Endodermal cell (in vitro differentiated cells): ENCODE data around the gene DYNC2LI1. TPM values are rescaled to one million over a fixed set of nuclear protein-coding genes. Genes with fewer than 3 reads are reported as not detected.

ENCODE experiments used
- DNase-seq: peaks from one replicate; pipeline ENCODE4 v3.0.0-alpha.2; 2017
- H3K27ac ChIP-seq: 2 replicates; pipeline ENCODE4 v1.5.1; 2013; ENCODE audit warnings: mild to moderate bottlenecking, low read depth, low read length, moderate library complexity
- H3K27me3 ChIP-seq: 2 replicates; pipeline ENCODE4 v1.6.1; 2013; ENCODE audit warnings: mild to moderate bottlenecking, low read length, moderate library complexity; ENCODE audit not compliant: insufficient read depth, control insufficient read depth, poor library complexity, severe bottlenecking
- H3K36me3 ChIP-seq: 2 replicates; pipeline ENCODE4 v1.7.0; 2013; ENCODE audit warnings: mild to moderate bottlenecking, low read length, moderate library complexity; ENCODE audit not compliant: control insufficient read depth, insufficient read depth
- H3K4me1 ChIP-seq: one replicate; pipeline ENCODE4 v1.7.0; 2013; ENCODE audit warnings: low read length; ENCODE audit not compliant: control insufficient read depth, insufficient read depth
- H3K4me3 ChIP-seq: 2 replicates; pipeline ENCODE4 v1.5.1; 2013; ENCODE audit warnings: mild to moderate bottlenecking, low read length, moderate library complexity
- H3K9ac ChIP-seq: 2 replicates; pipeline ENCODE4 v1.6.1; 2013; ENCODE audit warnings: mild to moderate bottlenecking, low read length, moderate library complexity; ENCODE audit not compliant: poor library complexity, severe bottlenecking; ENCODE audit errors: extremely low read depth
- H3K9me3 ChIP-seq: 2 replicates; pipeline ENCODE4 v1.6.1; 2013; ENCODE audit warnings: mild to moderate bottlenecking, low read length, moderate library complexity; ENCODE audit not compliant: control insufficient read depth
- H3K27ac Mint-ChIP-seq: 2 replicates; pipeline ENCODE4 v1.8.0; 2020; ENCODE audit warnings: mixed read lengths
- H3K27me3 Mint-ChIP-seq: 2 replicates; pipeline ENCODE4 v1.8.0; 2021; ENCODE audit warnings: mild to moderate bottlenecking, mixed read lengths; ENCODE audit not compliant: insufficient read depth
- H3K36me3 Mint-ChIP-seq: 2 replicates; pipeline ENCODE4 v1.8.0; 2020; ENCODE audit warnings: low read depth, mixed read lengths
- H3K4me1 Mint-ChIP-seq: 2 replicates; pipeline ENCODE4 v1.8.0; 2020; ENCODE audit warnings: mixed read lengths
- H3K4me3 Mint-ChIP-seq: 2 replicates; pipeline ENCODE4 v1.8.0; 2020; ENCODE audit warnings: mild to moderate bottlenecking, moderate library complexity, mixed read lengths
- H3K9me3 Mint-ChIP-seq: 2 replicates; pipeline ENCODE4 v1.8.0; 2020; ENCODE audit warnings: mild to moderate bottlenecking, mixed read lengths
- WGBS, 2 experiments: methylation state at CpG; one replicate each; pipeline versions ENCODE4 v1.1.5 to v1.1.7; 2013; ENCODE audit warnings: missing lambda C conversion rate in 2 of 2, mixed read lengths in 1 of 2; ENCODE audit not compliant: insufficient coverage in 1 of 2, insufficient read length in 1 of 2; 5-methylcytosine and 5-hydroxymethylcytosine counted together
- total RNA-seq, 2 donors: library from RNA; stranded (reverse); fragmentation: NEBNext Ultra II Directional in 1 of 2; extraction: Animal tissue kit (Norgen Biotek cat#: 25700) in 1 of 2; gene quantifications; 2 replicates in 1 of 2; 3 replicates in 1 of 2; pipeline ENCODE4 v1.2.1, GENCODE V29; 2021
- TF ChIP-seq, protein P1 (sequence below): fragments of 200-600 bp; sonication (generic); conservative IDR thresholded peaks from 2 replicates; pipeline ENCODE4 v1.5.0; 2021; ENCODE audit warnings: antibody characterized with exemption, mild to moderate bottlenecking

Gene DYNC2LI1
- total RNA-seq, 2 donors from 2014 or later, result 17.1 to 39.7 TPM

DNA sequence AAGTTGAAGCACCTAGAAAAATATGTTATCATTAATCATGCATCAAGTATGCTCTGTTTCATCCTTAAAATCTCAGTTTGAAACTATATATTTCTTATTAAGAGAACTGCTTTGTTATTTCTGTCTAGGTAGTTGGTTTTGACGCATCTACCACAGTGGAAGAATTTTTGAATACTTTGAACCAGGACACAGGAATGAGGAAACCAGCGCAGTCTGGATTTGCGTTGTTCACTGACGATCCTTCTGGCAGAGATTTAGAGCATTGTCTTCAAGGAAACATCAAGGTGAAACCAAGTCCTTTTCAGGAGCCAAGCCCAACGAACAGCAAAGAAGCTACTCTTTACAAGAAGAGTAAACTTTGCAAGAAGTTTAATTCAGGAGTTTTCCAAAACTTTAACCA lies 30.1 kb upstream of the DYNC2LI1 start:
- Mint-ChIP-seq H3K9me3 (no peaks in the 10 kb centered on the region), H3K4me1 (no peaks in the 10 kb centered on the region), H3K27ac (no peak overlapping the region), H3K27me3 (no peaks in the 10 kb centered on the region), H3K4me3 (no peak overlapping the region), H3K36me3 (no peaks in the 10 kb centered on the region)
- Histone ChIP-seq H3K4me1 (no peaks in the 10 kb centered on the region), H3K9me3 (no peaks in the 10 kb centered on the region), H3K27me3 (no peaks in the 10 kb centered on the region), H3K9ac (no peak overlapping the region), H3K27ac (no peak overlapping the region), H3K36me3 (no peaks in the 10 kb centered on the region), H3K4me3 (no peak overlapping the region)
- DNase-seq, result no peak
- TF ChIP-seq, protein P1, sequence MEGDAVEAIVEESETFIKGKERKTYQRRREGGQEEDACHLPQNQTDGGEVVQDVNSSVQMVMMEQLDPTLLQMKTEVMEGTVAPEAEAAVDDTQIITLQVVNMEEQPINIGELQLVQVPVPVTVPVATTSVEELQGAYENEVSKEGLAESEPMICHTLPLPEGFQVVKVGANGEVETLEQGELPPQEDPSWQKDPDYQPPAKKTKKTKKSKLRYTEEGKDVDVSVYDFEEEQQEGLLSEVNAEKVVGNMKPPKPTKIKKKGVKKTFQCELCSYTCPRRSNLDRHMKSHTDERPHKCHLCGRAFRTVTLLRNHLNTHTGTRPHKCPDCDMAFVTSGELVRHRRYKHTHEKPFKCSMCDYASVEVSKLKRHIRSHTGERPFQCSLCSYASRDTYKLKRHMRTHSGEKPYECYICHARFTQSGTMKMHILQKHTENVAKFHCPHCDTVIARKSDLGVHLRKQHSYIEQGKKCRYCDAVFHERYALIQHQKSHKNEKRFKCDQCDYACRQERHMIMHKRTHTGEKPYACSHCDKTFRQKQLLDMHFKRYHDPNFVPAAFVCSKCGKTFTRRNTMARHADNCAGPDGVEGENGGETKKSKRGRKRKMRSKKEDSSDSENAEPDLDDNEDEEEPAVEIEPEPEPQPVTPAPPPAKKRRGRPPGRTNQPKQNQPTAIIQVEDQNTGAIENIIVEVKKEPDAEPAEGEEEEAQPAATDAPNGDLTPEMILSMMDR, result no peak
- WGBS, 2 experiments, result 94 to 95% methylated on average over 5 of the region's 5 CpGs

DNA sequence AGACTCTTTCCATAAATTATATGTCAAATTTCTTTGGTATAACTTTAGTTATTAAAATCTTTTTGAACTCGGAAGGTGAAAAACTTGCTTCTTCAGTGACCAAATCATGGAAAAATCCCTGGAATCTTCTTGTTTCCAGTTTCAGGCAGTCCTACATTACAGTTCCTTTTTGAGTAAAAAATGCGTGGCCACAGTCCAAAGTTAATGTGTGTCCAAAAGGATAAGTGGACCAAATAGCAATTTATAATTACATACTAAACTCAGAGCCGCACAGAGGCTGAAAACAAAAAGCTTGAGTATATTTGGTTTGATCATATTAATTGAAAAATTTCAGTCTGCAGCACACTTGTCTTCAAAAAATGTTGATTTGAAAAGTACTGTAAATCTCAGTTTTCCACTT lies 28.4 kb upstream of the DYNC2LI1 start:
- Histone ChIP-seq H3K4me1 (no peaks in the 10 kb centered on the region), H3K27ac (no peak overlapping the region), H3K36me3 (no peaks in the 10 kb centered on the region), H3K4me3 (no peak overlapping the region), H3K27me3 (no peaks in the 10 kb centered on the region), H3K9me3 (no peaks in the 10 kb centered on the region), H3K9ac (no peak overlapping the region)
- Mint-ChIP-seq H3K4me1 (peaks cover 9% of the 10 kb centered on the region), H3K9me3 (no peaks in the 10 kb centered on the region), H3K4me3 (no peak overlapping the region), H3K36me3 (no peaks in the 10 kb centered on the region), H3K27me3 (no peaks in the 10 kb centered on the region), H3K27ac (no peak overlapping the region)
- no peak for DNase-seq
- WGBS, 2 experiments, result 93 to 100% methylated on average over 1 to 3 of the region's 3 CpGs
- TF ChIP-seq, protein P1, result no peak

DNA sequence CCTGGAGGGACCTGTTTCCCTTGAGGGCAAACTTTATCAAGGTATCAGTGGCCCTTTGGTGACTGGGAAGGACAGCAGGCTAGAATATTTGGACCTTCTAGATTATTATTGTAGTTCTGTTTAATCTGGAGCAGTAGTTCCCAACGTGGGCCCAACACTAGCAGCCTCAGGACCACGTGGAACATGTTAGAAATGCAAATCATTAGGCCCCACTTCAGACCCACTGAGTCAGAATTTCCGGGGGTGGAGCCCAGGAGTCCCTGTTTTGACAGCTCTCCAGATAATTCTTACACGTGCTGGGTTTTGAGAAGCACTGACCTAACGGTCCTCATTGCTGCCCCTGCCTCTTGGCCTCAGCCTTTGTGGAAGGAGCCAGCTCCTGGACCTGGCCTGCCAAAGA lies 25.5 kb upstream of the DYNC2LI1 start:
- TF ChIP-seq, protein P1, result no peak
- H3K9me3 Mint-ChIP-seq, result no peaks in the 10 kb centered on the region
- no peaks in the 10 kb centered on the region for H3K36me3 Mint-ChIP-seq
- H3K4me1 ChIP-seq, result no peaks in the 10 kb centered on the region
- 77 to 87% methylated on average over 4 to 5 of the region's 5 CpGs for WGBS, 2 experiments
- no peak overlapping the region for H3K27ac ChIP-seq
- H3K9ac ChIP-seq, result no peak overlapping the region
- H3K27me3 ChIP-seq, result no peaks in the 10 kb centered on the region
- H3K36me3 ChIP-seq, result no peaks in the 10 kb centered on the region
- no peaks in the 10 kb centered on the region for H3K27me3 Mint-ChIP-seq
- H3K4me3 Mint-ChIP-seq, result no peak overlapping the region
- H3K4me1 Mint-ChIP-seq, result peaks cover 11% of the 10 kb centered on the region
- no peaks in the 10 kb centered on the region for H3K9me3 ChIP-seq
- no peak for DNase-seq
- H3K4me3 ChIP-seq, result no peak overlapping the region
- H3K27ac Mint-ChIP-seq, result no peak overlapping the region
